Transverse colon (tissue), 4 donors: Measurements from ENCODE around the gene NFE2L3.

Experiments
- EP300 ChIP-seq: sonication (generic); formaldehyde crosslinking; IDR thresholded peaks from one replicate; pipeline ENCODE4 v1.6.1; 2017; ENCODE audit warnings: antibody characterized with exemption, low read depth
- POLR2A ChIP-seq: fragments of 450-650 bp; IDR thresholded peaks from one replicate; pipeline ENCODE4 v1.6.1; 2016; ENCODE audit warnings: antibody characterized with exemption, mild to moderate bottlenecking, moderate library complexity
- POLR2AphosphoS5 ChIP-seq, 3 donors: sonication (generic); formaldehyde crosslinking; IDR thresholded peaks; one replicate each; pipeline ENCODE4 v1.6.1; 2016; ENCODE audit warnings: antibody characterized with exemption in 3 of 3
- TF ChIP-seq, protein P1 (sequence below), 5 experiments: fragments of 200-600 bp in 3 of 5; fragments of 450-650 bp in 2 of 5; sonication (generic) in 3 of 5; IDR thresholded peaks; 1 replicate in 2 of 5; 2 replicates in 3 of 5; pipeline ENCODE4 v1.5.1; 2016 to 2017; ENCODE audit warnings: antibody characterized with exemption in 5 of 5, inconsistent platforms in 3 of 5, mild to moderate bottlenecking in 2 of 5, moderate library complexity in 1 of 5

DNA sequence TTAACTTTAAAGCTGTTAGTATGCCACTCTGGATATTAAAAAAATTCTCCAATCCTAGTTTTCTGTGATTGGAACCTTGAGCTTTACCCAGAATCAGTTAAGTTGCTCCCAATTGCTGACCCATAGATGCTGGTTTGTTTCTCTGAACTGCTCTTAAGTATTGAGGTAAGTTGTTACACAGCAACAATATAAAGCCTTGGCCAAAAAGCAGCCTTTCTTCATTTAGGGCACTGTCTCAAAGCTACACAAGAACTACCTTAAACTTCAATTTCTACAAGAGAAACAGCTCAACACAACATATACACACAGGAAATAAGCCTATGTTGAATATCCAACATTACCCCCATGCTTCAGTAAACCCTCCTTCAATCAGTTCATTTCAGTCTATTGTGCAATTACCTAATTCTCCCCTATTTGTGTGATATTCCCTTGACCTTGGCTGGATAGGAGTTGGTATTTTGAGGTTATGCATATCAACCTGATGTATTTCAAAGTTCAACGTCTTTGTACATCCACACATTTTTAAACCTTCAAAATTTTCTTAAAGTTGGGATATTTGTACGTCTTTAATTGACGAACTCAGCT lies 37.1 kb downstream of the NFE2L3 start:
- TF ChIP-seq POLR2A = no peak
- TF ChIP-seq, protein P1, sequence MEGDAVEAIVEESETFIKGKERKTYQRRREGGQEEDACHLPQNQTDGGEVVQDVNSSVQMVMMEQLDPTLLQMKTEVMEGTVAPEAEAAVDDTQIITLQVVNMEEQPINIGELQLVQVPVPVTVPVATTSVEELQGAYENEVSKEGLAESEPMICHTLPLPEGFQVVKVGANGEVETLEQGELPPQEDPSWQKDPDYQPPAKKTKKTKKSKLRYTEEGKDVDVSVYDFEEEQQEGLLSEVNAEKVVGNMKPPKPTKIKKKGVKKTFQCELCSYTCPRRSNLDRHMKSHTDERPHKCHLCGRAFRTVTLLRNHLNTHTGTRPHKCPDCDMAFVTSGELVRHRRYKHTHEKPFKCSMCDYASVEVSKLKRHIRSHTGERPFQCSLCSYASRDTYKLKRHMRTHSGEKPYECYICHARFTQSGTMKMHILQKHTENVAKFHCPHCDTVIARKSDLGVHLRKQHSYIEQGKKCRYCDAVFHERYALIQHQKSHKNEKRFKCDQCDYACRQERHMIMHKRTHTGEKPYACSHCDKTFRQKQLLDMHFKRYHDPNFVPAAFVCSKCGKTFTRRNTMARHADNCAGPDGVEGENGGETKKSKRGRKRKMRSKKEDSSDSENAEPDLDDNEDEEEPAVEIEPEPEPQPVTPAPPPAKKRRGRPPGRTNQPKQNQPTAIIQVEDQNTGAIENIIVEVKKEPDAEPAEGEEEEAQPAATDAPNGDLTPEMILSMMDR (IDR thresholded peaks at IDR 0.05) = no peak
- TF ChIP-seq POLR2AphosphoS5 (IDR thresholded peaks at IDR 0.05) = peak in 1 of 3 donors; percentile 12
- TF ChIP-seq EP300 = no peak
